CD4-positive, alpha-beta T cell treated with Interleukin-2 at 100 ng/mL for 4 hours (primary cell): Measurements from ENCODE around the gene SLC6A11.

ENCODE experiments used
- DNase-seq: peaks from one replicate; pipeline ENCODE4 v3.0.0-alpha.2; 2020; ENCODE audit warnings: low spot score

The SLC6A11 gene

DNA sequence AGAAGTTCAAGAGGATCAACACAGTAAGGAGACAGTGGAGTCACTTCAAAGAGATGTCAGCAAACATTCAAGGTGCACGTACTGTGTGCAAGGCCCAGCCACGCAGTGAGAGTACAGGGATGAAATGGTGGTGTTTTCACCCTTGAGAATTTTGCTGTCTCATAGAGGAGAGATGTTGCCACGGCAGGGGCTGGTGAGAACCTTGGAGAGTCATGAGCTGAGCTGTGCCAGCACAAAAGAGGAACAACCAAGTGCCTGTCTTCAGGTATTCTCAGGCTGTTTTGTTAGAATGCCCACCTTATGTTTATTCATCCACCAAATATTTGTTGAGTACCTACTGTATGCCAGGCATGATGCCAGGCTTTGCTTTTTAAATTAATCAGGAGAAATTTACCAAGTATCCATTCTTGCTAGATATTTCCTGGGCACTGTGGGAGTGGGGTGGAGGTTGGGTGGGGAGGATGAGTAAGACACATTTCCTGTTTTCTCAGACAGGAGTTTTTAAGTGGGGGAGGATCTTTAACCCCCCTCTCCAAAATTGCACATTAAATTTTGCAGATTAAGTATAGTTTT is 72.6 kb downstream of the SLC6A11 start:
- DNase-seq: no peak

DNA sequence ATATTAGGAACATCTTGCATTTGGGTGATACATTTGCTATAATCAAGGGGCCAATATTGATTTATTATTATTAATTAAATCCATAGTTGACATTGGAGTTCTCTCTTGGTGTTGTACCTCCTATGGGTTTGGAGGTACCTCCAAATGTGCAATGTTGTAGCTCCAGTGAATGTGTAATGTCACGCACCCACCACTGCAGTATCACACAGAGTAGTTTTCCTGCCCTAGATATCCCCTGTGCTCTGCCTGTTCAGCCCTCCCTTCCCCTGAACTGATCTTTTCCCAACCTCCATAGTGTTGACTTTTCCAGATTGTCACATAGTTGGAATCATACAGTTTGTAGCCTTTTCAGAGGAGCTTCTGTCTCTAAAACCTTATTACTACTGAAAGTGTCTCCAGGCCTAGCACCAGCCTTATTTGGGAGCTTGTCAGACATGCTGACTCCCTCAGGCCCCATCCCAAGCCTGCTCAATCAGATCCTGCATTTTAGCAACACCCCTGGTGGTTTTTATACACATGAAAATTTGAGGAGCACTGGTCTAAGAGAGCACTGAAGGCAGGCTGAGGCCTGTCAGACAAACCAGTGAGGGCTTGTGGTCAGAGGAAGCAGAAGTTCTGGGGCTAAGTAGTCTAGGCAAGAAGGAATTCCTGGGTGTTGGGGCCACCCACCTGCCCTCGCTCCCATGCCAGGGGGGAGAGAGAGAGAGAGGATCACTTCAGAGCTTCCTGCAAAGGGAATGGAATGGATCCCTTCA is 73.4 kb downstream of the SLC6A11 start:
- no peak for DNase-seq

DNA sequence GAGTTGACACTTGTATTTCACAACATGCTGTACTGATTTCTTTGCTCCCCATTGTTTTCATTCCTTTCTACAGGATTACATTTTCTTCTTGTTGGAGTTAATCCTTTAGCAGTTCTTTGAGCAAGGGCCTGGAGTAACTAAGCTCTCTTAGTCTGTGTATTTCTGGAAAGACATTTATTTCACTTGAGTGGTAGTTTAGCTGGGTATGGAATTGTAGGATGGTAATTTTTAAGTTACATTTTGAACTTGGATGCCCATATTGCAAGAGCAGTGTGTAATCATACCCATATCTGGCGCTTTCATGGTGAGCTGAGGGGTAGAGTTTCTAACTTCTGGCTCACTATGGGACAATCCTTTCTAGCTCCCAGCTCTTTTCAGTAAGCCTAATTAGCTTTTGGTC is 74.6 kb downstream of the SLC6A11 start:
- no peak for DNase-seq

DNA sequence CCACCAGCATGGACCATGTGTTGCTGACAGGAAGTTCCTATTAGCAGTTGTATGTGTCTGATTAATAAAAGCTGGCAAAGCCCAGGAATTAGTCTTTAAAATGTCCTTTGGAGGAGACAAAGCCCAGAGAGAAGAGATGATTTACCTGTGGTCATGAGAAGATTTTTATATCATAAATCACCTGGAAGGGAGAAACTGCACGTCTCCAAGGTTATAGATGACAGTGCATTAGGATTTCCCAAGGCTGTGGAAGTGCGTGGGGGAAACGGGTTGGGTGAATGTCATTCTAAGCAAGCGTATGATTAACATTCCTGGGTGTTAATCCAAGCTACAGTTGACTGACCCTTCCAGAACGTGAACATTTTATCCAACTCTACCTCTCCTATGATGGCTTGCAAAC is 76.6 kb downstream of the SLC6A11 start:
- no peak for DNase-seq

DNA sequence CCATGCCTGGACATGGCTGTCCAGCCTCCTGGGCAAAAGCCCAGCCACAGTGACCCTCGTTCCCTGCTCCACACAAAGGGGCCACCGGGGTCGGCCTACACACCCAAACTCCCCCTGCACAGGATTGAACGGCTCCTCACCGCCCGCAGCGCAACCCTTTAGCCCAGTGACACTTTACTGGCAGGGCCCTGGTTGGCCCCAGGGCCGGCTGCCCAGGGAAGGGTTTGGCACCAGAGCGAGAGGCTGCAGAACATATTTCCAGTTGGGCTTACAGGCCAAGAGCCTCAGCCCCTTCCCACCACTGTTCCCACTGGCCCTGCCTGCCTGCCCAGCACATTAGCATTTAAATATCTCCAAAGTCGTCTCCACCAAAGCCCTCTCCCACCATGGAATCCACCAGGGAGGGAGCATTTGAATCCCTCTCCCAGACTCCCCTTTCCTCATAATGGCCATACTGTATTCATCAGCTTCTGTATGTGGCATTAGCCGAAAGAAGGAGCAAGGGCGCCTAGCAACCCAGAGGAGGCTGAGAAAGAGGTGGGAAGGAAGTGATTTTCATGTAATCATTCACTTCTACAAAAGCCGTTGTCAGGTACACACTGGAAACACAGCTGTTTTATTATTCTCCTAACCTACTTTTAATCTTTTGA is 85.4 kb downstream of the SLC6A11 start:
- no peak for DNase-seq

- no peak for DNase-seq
Observed at GRCh38 chr3:10907262-10907661, 91.2 kb downstream of the SLC6A11 start.

- DNase-seq: no peak
Observed at GRCh38 chr3:10910367-10910766, 94.3 kb downstream of the SLC6A11 start.

GRCh38 chr3:10911350-10912002 is 95.4 kb downstream of the SLC6A11 start:
- no peak for DNase-seq

GRCh38 chr3:10912786-10913185 is 96.8 kb downstream of the SLC6A11 start:
- DNase-seq: no peak

DNA sequence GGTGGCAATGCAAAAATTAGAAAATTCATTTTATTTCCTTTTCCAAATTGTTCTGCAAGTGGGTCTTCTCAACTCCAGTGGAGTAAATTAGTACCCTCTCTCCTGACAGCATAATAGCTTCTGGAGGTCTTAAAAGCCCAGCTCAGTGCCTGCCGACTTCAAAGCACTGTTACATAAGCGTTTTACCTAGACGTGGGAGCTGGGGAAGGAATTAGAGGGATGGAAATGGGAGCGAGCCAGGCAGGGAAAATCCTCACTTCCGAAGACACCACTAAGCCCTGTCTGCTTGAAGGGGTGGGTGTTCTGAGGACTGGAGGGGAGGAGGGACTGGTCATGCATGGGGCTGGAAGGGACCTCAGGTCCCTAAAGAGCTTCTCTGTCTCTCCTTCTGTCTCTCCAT is 99.3 kb downstream of the SLC6A11 start:
- DNase-seq: no peak

DNA sequence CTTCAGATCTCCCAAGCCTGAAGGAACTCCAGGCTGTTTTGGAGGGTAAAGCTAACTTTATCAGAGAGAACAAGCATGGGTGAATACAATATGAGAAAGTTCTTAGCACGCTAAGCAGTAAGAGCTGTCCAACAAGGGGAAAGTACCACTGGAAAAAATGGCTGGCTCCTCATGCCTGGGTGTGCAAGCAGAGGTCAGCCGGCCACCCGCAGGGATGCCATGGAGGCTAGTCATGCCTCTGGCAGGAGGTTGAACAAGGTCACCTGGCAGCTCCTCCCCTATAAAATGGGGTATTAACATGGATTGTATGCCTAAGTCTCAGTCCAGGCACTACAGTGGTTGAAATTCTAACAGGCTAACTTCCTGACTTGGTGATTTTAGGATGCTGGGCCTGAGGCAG is 101.1 kb downstream of the SLC6A11 start:
- no peak for DNase-seq

DNA sequence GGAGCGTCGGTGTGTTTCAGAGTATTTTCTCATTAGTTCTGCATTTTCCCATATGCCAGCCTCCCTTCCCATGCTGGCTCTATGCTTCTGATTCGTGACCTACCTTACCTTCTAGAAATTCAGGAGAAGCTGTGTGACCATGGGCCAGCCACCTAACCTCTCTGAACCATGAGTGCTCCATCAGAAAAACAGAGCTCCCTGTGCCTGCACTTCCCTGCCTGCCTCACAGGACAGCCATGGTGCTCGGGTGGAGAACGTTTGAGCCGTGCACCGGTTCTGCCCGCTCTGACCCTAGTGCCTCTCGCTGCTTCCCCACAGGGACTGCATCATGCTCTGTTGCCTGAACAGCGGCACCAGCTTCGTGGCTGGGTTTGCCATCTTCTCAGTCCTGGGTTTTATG is 102.0 kb downstream of the SLC6A11 start:
- DNase-seq: no peak

DNA sequence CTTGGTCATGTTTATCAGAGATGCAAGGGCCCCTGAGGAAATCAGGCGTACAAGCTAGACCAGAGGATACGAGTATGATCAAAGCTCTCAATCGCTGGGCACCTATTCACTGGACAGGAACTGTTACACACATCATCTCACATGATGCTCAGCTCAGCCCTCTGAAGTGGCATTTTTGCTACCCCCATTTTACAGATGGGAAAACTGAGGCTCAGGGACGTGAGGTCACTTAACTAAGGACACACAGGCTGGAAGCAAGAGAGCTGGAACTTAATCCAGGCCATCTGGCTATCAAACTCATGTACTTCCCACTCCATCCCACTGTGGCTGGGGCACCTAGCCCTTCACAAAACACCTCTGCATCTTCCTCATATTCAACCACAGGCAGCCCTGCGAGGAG is 103.6 kb downstream of the SLC6A11 start:
- DNase-seq: no peak

DNA sequence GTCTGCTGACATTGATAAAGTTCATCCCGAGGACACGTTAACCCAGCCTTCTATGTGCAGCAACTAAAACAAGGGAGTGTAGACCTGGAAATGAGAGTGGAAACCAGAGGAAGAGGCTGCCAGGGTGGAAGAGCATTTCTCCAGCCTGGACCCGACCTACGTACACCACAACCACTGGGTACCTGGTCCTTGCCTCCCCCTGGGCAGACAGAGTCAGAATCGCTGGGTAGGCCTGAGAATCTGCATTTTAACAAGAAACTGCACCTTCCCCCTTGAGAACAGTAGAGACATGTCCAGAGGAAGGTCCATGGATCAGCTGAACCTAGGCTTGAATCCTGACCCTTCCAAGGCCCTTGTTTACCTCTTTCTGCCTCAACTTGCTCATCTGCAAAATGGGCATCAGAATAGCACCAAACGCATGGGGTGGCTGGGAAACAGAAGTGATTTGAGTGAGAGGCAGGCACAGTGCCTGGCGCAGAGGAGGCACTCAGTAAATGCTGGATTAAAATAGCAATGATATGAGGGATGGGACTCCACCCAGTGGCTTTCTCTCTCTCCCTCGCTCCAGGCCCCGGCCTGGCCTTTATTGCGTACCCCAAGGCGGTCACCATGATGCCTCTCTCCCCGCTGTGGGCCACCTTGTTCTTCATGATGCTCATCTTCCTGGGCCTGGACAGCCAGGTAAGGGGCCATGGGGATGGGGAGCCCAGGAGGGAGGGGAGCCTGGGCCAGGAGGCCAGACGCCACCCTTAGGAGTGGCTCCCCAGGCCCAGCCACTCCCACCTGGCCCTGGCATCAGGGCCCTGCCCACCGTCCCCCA is 109.6 kb downstream of the SLC6A11 start:
- no peak for DNase-seq

DNA sequence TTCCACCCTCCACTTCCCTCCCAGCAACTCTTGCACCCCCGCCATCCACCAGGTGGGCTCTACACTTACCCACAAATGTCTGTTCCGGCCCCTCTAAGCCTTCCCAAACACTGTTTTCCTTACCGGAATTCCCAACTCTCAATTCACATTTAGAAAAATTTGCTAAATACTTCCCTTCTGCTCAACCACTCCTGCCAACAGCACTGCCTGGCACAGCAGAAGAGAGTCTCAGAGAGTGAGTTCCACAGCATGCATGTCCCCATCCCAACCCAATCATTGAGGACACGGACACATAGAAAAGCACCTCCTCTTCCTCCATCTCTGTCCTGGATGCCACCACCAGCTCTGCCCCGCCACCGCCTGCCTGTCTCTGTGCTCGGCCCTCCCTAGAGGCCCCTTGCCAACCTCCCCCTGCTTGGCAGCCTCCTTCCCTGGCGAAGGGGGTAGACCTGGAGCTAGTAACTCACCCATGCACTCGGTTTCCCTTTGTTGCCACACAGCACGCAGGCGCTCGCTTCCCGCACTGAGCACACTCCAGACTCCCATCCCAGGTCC is 110.3 kb downstream of the SLC6A11 start:
- no peak for DNase-seq

- DNase-seq: no peak
Observed at GRCh38 chr3:10926811-10927521, 110.9 kb downstream of the SLC6A11 start.

- DNase-seq: no peak
Observed at GRCh38 chr3:10927551-10927950, 111.5 kb downstream of the SLC6A11 start.

- no peak for DNase-seq
Observed at GRCh38 chr3:10928407-10928960, 112.5 kb downstream of the SLC6A11 start.

GRCh38 chr3:10928961-10929471 is 113.0 kb downstream of the SLC6A11 start:
- no peak for DNase-seq

- no peak for DNase-seq
Observed at GRCh38 chr3:10929978-10930665, 114.1 kb downstream of the SLC6A11 start.
